ENCODE data around the gene GADD45A.
A peak's percentile ranks its signal among the peaks of the same experiment; 100 is the strongest.
"Not testable (repeated sequence)": the region's sequence is repeated elsewhere in the genome, so short reads cannot be mapped to it uniquely, and the experiment has no call there.

The GADD45A gene, protein sequence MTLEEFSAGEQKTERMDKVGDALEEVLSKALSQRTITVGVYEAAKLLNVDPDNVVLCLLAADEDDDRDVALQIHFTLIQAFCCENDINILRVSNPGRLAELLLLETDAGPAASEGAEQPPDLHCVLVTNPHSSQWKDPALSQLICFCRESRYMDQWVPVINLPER

DNA sequence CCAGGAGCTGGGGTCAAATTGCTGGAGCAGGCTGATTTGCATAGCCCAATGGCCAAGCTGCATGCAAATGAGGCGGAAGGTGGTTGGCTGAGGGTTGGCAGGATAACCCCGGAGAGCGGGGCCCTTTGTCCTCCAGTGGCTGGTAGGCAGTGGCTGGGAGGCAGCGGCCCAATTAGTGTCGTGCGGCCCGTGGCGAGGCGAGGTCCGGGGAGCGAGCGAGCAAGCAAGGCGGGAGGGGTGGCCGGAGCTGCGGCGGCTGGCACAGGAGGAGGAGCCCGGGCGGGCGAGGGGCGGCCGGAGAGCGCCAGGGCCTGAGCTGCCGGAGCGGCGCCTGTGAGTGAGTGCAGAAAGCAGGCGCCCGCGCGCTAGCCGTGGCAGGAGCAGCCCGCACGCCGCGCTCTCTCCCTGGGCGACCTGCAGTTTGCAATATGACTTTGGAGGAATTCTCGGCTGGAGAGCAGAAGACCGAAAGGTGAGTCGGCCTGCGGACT is at the start of gene GADD45A:
GADD45A (plus strand) TSS at position 135 of the 491 bp plus-strand sequence; CDS start at position 429, 294 bp downstream.
- peak; percentile 100 for DNase-seq

DNA sequence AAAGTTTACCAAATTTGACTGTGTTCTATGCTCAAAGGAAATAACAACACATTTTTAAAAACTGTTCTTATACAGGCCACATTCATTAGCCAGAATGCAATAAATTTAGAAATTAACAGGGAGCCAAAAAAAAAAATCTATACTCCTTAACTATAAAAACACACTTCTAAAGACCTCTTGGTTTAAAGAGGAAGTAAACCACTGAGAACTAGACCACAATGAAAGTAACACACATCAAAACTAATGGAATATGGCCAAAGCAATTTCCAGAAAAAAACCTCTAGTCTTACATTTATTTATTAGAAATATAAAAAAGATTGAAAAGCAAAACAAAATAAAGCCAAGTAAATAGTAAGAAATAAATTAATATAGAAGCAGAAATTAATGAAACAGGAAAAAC is 48.9 kb upstream of the GADD45A start:
- no peak for DNase-seq

DNA sequence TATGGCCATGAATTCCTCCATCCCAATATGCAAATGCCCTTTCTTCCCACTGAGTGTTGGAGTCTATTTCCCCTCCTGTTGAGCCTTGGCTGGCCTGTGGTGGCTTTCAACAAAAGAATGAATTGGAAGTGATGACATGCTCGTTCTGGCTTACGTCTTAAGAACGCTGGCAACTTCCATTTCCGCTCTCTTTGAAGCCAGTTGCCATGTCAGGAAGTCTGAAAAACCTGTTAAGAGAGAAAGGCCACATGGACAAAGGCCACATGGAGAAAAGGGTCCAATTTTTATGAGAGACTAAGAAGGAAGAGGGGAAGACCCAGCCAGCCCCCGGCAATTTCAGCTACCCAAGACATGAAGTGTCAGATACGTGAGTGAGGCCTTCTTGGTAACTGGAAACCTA is 45.6 kb upstream of the GADD45A start:
- no peak for DNase-seq

DNA sequence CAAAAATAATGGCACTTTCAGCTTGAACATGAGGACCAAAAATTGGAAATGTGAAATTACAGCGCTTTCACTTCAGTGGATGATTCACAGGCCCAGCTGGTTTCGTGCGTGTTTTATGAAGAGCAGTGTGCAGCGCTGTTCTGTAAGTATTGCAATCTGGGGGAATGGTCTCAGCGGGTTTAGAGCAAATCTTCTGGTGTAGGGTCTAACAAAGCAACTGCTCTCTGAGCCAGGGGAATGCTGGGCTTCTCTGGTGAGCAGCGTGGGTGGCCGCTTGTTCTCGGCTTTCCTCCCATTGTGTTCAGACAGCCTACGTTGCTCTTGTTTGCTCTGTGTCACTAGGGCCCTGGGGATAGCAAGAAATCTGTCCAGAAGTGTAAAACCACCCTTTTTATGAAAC is 42.4 kb upstream of the GADD45A start:
- DNase-seq: no peak

DNA sequence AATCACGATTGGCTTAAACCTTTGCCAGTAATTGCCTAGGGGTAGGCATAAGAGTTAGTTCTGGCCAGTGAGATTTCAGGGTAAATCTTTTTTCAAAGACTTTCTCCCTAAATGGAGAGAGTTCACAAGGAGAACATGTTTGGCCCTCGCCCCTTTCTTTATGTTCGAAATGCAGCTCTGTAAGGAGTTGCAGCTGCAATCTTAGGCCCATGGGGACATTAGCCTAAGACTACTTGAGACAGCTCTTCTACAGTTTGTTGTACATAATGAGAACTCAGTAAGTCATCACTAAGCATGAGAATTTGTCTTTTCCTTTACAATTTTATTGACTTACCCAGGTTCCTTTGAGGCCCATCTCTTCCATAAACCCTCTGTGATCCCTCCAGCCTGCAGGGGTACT is 40.4 kb upstream of the GADD45A start:
- no peak for DNase-seq

DNA sequence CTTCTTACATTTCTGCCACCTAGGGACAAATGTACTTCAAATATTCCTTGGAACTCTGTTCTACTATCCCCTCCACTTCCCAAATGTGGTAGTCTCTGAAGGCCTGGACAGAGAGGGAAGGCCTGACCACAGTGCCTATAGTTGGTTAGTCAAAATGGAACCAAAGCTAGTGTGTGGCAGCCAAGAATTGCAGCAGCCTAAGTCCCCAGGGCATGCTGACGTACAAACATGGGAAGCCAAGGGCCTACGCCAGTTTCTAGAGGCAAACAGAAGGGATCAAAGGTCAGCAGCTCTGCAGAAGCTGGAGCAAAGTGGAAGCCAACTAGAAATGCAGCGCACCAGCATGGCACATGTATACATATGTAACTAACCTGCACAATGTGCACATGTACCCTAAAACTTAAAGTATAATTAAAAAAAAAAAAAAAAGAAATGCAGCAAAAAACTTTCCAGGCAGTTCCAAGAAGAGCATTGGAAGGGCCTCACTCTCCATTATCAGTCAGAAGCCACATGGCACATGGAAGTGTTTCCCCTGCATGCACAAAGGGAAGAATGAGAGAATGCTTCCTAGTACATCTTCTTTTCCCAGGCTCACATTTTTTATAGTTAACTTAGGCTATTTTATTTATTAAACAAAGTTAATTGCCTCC is 39.4 kb upstream of the GADD45A start:
- no peak for DNase-seq

DNA sequence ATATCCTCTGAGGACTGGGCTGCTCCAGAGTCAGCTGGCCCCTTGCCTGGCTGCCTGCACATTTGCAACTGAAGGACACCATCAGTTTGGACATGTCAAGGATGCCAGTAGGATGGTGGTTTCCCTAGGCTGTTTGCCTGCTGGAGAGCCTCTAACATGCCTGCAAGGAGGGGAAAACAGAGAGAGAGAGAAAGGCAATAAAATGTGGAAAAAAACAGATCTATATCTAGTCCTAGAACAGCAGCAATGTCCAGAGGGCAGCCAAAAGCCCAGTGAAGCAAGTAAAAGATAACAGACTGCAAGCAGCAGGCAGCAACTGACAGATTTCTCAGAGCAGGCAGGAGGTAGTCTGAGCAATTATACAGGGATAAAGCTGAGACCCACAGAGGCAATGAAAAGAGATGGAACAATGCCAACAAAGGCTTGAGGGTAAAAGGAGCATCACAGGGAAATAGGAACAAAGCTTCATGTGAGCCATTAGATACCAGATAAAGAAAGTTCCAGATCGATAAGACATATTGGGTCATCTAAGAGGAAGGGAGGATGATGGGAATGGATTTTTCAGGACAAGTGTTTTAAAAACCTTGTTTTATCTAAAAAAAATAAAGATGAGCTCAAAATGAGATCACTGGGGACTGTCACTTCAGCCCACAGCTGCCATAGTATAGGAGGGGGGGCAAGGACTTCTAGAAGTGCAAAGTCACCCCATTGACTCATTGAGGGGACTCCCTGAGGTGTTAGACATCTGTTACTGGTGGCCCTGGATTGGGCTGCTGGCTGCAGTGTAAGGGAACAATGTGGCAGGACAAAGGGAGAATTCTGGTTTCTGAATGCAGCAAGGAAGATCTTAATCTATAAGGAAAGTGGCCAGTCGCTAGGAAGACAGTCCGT is 38.6 kb upstream of the GADD45A start:
- peak; percentile 62 for DNase-seq

DNA sequence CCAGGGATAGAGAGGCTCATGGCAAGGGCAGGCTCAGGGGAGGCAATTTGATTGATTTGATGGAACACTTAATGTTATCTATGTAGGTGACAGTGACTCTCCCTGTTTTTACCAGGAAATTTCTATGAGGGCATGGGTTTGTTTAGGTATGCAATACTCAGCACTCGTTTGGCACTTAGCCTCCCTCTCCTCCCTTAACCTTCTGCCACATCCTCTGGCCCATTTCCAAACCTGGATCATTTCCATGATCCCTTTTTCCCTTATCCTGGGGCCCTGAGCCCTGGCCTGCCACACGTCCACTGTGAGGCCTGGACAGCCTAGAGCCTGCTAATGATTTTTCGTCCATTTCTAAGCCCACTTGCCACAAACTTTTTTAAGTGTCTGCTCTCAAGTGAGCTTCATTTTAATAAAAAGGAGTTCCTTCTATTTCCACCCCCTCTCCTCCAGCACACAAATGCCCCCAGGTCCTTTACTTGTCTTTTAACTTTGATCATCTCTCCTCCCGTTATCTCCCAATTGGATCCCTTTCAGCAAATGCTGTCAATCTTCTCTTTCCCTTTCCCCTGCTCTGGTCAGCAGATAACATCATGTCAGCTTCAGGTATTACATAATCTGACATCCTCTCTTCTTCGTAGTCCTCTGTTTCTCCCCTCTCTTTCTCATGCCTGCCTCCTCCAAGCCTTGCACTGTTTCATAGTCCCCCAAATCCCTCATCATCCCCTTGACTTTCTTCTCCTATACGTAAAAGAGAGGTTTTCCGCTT is 37.8 kb upstream of the GADD45A start:
- peak; percentile 54 for DNase-seq

DNA sequence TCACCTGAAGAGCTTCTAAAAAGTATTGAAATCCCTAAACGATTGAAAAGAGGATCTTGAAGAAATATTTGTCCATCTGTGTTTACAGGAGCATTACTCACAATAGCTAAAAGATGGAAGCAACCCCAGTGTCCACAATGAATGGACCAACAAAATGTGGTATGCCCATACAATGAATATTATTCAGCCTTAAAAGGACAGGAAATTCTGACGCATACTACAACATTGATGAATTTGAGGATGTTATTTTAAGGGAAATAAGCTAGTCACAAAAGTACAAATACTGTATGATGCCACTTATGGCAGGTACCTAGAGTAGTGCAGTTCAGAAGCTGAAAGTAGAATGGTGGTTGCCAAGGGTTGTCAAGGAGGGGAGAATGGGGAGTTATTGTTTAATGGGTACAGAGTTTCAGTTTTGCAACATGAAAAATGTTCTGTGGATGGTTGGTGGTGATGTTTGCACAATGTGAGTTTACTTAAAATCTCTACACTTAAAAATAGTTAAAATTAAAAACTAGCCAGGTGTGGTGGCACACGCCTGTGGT is 37.1 kb upstream of the GADD45A start:
- no peak for DNase-seq

DNA sequence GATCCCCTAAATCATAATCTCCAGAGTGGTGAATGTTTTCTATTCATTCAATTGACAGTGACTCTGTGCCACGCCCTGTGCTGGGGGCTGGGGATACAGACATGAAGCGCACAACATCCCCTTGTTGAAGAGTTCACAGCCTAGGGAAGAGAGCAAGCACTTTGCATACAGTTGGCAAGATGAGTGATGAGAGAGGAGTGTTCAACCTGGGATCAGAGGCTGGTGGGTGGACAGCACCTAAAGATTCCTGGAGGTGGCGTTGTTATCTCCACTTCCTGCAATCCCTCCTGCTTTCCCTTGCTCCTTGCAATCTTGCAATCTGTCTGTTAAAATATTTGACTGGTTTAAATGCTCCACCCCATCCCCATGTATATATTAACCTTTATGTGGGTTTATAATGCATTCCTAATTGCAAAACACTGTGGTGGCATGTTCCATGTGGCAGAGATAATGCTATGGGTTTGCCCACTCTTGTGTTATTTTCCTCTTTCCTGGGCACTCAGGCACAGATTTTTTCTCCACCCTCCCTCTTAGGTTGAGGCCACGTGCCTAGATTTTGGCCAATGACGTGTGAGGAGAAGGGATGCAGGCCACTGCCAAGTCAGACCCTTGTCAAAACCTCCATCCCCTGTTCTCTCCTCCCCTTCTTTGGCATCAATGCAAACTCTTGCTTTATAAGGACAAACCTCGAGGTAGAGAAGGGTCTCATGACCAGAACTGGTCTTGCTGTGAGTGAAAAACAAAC is 36.2 kb upstream of the GADD45A start:
- no peak for DNase-seq

DNA sequence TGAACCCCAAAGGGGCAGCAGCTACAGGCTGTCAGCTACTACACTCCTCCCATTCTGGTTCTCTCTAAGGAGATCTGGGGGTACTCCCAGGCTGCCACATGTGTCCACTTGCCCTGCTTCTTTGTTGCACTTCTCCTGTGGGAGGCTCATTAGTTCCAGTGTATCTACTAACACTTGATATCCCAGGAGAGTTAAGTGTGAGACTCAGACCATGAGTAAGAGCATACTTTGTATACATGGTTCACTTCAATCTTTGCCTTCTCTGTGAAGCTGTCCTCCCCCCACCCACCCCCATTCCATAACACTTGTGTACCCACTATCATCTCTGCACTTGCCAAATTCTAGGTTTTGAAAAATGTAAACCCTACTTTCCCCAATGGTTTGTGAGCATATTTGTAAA is 34.9 kb upstream of the GADD45A start:
- peak; percentile 15 for DNase-seq

DNA sequence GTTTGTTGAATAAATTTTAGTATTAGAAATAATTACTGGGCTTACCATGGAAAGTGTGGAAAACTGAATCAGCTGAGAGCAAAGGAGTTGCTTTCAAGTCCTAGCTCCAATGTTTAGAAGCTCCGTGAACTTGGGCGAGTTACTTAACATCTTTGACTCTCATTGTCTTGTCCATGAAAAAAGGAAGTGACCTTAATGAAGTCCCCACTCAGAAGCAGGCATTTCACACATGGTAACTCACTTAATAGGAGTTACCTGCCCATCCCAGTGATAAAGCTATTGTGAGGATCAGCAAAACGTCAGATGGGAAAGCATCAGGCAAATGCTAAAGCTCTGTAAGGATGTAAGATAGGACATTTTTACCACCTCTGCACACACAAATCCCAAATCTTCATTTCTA is 34.0 kb upstream of the GADD45A start:
- DNase-seq: no peak

DNA sequence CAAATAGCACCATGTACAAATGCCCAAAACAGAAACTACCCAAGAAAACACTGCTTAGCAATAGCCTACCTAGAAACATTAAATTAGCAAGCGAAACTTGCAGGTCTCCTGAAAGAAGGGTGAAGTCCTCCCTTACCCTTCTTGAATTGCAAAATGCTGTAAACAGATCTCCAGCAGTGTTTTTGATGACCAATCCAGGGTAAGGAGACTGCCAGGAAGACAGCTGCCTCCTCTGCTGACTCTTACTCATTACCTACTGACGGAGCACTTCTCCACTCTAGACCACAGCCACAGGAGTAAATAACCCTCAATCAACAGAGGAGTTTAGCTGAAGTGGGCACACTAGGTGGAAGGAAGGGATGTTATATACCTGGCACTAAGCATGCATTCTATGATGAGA is 32.2 kb upstream of the GADD45A start:
- peak; percentile 79 for DNase-seq

DNA sequence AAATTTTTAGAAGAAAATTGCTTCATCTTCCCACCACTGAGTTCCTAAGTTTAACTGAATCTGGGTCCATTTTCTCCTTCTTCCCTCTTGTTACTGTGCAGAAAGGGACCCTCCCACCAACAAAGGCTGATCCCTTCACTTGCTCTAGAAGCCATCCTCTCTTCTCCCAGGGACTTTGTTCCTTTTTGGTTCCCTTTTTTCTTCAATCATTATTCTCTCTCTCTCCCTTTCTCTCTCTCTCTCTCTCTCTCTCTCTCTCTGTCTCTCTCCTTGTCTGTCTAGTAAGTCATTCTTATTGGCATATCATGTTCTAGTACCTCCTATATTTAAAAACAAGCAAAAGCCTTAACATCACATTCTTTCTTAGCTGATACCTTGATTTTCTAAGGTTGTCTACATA is 31.7 kb upstream of the GADD45A start:
- no peak for DNase-seq

DNA sequence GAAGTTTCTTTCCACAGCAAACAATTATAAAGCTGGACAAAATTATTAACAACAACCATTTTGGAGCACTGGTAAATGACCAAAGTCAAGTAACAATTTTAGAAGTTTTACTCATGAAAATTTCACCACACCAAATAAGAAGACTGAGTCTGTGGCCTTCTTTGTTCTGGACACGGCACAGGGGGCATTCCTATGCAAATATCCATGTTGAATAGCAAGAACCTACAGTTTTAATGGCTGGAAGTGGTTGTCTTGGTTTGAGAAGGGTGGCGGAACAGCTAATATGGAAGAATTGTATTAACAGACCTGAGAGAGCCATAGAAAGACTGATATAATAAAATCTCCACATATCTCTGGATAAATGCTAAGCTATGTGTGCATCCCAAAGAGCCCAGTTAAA is 29.4 kb upstream of the GADD45A start:
- DNase-seq: no peak

DNA sequence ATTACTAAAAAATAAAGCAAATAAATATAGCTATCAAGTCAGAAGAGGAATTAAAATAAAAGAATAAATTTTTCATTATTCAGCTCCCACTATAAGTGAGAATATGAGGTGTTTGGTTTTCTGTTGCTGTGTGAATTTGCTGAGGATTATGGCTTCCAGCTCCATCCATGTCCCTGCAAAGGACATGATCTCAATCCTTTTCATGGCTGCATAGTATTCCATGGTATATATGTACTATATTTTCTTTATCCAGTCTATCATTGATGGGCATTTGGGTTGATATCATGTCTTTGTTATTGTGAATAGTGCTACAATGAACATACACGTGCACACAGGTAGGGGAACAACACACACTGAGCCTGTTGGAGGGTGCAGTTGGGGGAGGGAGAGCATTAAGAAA is 27.8 kb upstream of the GADD45A start:
- not testable (repeated sequence) for DNase-seq

DNA sequence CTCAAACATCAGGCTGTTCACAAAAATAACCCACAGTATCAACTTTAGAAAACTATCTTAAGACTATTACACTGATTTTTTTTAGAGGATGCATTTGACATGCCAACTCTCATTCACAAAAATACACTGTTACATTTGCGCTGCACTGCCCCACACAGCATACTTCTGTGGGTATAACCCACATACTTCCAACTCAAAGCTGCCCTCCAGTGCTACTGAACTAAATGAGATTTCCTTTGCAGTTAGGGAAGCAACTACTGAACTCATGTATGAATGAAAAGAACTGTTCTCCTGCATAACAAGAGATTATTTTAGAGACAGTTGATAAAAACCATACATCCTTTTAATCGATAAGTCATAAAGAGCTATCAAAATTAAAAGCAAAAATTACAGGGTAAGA is 25.8 kb upstream of the GADD45A start:
- DNase-seq: no peak

DNA sequence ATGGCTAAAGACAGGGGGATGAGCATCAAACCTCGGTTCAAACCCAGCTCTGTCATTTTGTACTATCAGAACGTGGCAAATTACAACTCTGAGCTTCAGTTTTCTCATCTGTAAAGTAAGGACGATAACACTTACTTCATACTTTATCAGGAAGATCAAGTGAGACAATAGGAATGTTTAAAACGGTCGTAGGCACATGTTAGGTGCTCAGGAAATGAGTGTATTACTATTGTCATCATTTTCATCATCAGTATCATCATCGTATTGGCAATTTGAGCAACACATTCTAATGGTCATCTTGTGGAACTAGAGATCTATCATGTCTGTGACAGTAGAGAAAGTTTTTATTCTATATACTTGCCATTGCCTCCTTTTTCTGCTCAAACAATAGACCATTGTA is 22.1 kb upstream of the GADD45A start:
- no peak for DNase-seq

DNA sequence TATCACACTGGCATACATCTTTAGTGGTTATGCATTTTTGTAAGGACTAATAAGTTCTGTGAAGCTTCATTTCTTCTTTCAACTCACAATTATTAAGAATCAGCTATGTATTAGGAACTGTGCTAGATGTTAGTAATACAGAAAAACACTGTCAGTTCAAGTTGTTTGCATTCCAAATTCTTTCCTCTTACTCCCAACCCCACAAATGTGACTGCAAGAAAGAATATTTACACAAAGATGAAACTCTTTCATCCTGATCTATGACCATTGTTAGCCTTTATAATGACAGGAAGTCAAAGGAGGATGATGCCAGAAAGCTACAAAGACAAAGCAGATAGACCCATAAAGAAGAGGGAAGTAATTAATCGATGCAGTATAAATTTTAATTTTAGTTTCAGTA is 21.0 kb upstream of the GADD45A start:
- DNase-seq: no peak

DNA sequence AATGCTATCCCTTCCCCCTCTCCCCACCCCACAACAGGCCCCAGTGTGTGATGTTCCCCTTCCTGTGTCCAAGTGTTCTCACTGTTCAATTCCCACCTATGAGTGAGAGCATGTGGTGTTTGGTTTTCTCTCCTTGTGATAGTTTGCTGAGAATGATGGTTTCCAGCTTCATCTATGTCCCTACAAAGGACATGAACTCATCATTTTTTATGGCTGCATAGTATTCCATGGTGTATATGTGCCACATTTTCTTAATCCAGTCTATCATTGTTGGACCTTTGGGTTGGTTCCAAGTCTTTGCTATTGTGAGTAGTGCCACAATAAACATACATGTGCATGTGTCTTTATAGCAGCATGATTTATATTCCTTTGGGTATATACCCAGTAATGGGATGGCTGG is 19.7 kb upstream of the GADD45A start:
- not testable (repeated sequence) for DNase-seq

DNA sequence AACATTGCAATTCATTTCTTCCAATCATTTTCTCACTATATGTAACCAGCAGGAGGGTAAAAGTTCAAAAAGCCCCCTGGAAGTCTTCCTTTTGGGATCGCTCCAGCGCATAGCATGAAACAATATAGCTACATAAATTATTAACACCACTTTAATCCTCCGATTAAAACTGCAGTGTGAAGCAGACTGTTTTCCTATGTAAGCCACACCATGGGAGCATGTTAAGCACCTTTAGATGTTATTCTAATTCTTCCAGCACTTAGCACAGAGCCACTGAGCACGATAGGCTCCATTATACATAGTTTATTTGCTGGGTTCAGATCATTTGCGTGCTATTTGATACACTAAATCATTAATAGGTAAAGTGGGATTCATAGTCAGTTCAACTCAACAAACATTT is 18.4 kb upstream of the GADD45A start:
- DNase-seq: no peak

DNA sequence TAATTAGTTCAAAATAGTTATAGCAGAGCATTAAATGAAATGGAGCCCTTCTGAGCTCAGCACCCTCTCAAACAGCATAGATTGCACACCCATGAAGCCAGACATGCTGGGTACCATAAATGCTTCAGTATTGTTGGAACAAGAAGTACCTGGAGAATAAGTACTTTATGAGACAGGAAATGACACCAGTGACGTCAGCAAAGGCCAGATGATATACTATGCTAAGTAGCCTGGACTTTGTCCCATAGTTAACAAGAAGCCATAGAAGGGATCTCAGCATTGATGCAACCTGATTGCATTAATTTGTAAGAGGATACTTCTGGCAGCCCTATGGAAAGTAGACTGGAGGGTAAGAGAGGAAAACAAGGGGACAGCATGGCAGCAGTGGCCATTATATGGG is 16.3 kb upstream of the GADD45A start:
- DNase-seq: no peak
